ENCODE measurements around the gene LY6G5C. TPM values are rescaled to one million over a fixed set of nuclear protein-coding genes. Genes with fewer than 3 reads are reported as not detected.

Gene LY6G5C
- total and polyA plus RNA-seq, 5 donors from 2014 or later: 3.1 to 19.9 (median 11.4) TPM

DNA sequence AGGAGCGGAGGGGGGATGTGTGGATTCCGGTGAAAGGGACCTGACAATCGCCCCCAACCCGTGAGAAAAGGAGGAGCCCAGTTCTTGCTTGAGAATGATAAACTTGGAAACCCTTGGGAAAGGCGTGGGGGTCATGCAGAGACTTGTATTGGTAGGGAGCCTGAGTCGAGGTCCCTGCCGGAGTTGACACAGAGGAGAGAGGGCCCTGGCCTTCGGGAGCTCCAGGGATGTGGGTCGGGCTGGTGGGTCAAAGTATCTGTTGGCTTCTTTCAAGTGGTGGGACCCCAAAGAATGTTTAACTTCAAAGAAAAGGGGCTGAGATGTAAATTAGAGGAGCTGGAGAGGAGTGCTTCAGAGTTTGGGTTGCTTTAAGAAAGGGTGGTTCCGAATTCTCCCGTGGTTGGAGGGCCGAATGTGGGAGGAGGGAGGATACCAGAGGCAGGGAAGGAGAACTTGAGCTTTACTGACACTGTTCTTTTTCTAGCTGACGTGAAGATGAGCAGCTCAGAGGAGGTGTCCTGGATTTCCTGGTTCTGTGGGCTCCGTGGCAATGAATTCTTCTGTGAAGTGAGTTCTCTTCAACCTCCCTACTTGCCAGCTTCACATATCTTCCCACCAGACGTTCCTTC lies 14.4 kb downstream of the LY6G5C start:
- Histone ChIP-seq H3K4me1 (ENCODE audit: control insufficient read depth, insufficient read depth, low read length, poor library complexity, severe bottlenecking) (peaks cover 43% of the 10 kb centered on the region), H3K27me3 (ENCODE audit: control insufficient read depth, insufficient read depth, low read length) (no peaks in the 10 kb centered on the region), H3K27ac (ENCODE audit: insufficient read depth, low read length, poor library complexity, severe bottlenecking) (peak overlapping the region; percentile 98), H3K4me3 (ENCODE audit: low read depth, low read length) (peak overlapping the region; percentile 79), H3K9me3 (ENCODE audit: control insufficient read depth in 2 of 2, low read length in 2 of 2) (no peaks in the 10 kb centered on the region), H3K36me3 (ENCODE audit: control insufficient read depth, insufficient read depth, low read length) (peaks cover 50% of the 10 kb centered on the region)
- peaks cover 4 to 74% (median 45%) of the 10 kb centered on the region in 4 donors for H3K4me1 Mint-ChIP-seq
- peak overlapping the region; percentile 92 to 98 (median 94) for H3K4me3 Mint-ChIP-seq
- ATAC-seq (ENCODE audit: low read depth in 2 of 2): no peak
- peaks cover 40% of the 10 kb centered on the region for H3K36me3 Mint-ChIP-seq
- no peak for DNase-seq
- no peaks in the 10 kb centered on the region for H3K27me3 Mint-ChIP-seq
- H3K9me3 Mint-ChIP-seq: no peaks in the 10 kb centered on the region
- peak overlapping the region; percentile 98 to 100 (median 98) for H3K27ac Mint-ChIP-seq

DNA sequence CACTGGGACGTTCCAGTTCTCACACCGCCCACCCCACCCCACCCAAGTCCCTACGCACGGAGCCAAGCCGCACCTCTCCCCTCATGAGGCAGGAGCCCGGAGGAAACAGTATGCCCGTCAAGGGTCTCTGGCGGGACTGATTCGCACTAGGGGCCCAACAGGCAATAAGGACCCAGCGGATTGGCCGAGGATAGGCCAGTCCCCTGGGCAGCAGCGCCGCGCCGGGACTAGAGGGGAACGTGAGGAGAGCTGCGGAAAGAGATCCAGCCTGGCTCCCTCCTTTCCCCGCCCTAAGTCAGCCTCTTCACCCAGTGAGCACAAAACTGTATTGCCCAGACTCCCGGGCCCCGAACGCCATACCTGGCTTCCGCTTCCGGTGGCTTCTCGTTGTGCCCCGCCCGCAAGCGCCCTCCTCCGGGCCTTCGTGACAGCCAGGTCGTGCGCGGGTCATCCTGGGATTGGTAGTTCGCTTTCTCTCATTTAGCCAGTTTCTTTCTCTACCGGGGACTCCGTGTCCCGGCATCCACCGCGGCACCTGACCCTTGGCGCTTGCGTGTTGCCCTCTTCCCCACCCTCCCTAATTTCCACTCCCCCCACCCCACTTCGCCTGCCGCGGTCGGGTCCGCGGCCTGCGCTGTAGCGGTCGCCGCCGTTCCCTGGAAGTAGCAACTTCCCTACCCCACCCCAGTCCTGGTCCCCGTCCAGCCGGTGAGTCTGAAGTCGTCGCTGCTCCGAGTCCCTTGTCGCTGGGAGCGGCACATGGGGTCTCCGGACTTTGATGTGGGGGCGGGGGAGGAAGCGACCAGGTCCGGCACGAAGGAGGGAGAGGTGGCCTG lies 15.1 kb downstream of the LY6G5C start, which contains the start of gene CSNK2B:
Gene CSNK2B (plus strand): TSS at position 580 of the 836 bp plus-strand sequence. CDS start 752 bp downstream, outside the sequence.
- Mint-ChIP-seq H3K9me3 (no peaks in the 10 kb centered on the region), H3K4me1 (peaks cover 4 to 81% (median 50%) of the 10 kb centered on the region in 4 donors), H3K36me3 (peaks cover 39% of the 10 kb centered on the region), H3K27ac (peak within 1 kb of the TSS; percentile 98 to 100 (median 98)), H3K27me3 (no peaks in the 10 kb centered on the region), H3K4me3 (peak within 1 kb of the TSS; percentile 92 to 98 (median 94))
- H3K4me3 ChIP-seq (ENCODE audit: low read depth, low read length): peak within 1 kb of the TSS; percentile 98
- DNase-seq (peak; percentile 98 to 99 (median 98)), ATAC-seq (ENCODE audit: low read depth in 2 of 2) (peak; percentile 90 to 91)
- H3K4me1 ChIP-seq (ENCODE audit: control insufficient read depth, insufficient read depth, low read length, poor library complexity, severe bottlenecking): peaks cover 50% of the 10 kb centered on the region
- H3K9me3 ChIP-seq (ENCODE audit: control insufficient read depth in 2 of 2, low read length in 2 of 2): no peaks in the 10 kb centered on the region
- peak within 1 kb of the TSS; percentile 98 for H3K27ac ChIP-seq (ENCODE audit: insufficient read depth, low read length, poor library complexity, severe bottlenecking)
- no peaks in the 10 kb centered on the region for H3K27me3 ChIP-seq (ENCODE audit: control insufficient read depth, insufficient read depth, low read length)
- peaks cover 43% of the 10 kb centered on the region for H3K36me3 ChIP-seq (ENCODE audit: control insufficient read depth, insufficient read depth, low read length)

DNA sequence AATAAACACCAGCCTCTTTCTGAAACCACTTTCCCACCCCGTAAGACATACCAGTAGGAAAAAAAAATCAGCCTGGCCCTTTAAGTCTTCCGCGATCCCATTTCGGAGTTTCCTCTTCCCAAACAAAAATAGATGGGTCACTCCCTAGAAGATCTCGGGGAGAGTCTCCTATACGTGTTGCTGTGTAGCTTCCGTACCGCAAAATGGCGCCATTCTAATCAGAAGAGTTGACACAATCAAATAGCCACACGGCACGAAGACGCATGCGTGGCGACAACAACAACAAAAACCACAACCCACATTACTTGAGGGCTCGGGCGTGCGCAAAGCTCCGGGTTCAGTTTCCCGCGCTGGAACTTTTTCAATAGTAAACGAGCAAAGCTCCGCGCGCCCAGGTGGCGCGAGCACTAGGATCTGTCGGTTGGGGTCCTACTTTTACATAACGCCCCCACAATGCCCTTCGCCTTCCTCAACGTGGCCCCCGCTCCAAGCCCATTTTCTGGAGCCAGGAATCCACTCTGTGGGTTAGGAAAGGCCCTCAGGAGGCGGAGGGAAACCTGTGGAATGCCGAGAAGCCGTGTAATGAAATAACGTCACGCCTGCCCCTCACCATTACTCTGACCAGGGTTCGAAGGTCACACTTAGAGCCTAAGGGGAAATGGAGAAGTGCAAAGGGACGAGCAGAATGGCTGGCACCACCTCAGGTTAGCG lies 15.9 kb downstream of the LY6G5C start, which contains the start of gene GPANK1:
Gene GPANK1 (minus strand): TSS at position 208 of the 711 bp plus-strand sequence. CDS start 519 bp downstream, outside the sequence.
- Histone ChIP-seq H3K27me3 (ENCODE audit: control insufficient read depth, insufficient read depth, low read length) (no peaks in the 10 kb centered on the region), H3K9me3 (ENCODE audit: control insufficient read depth in 2 of 2, low read length in 2 of 2) (no peaks in the 10 kb centered on the region), H3K4me1 (ENCODE audit: control insufficient read depth, insufficient read depth, low read length, poor library complexity, severe bottlenecking) (peaks cover 56% of the 10 kb centered on the region), H3K27ac (ENCODE audit: insufficient read depth, low read length, poor library complexity, severe bottlenecking) (peak within 1 kb of the TSS; percentile 98), H3K36me3 (ENCODE audit: control insufficient read depth, insufficient read depth, low read length) (peaks cover 35% of the 10 kb centered on the region), H3K4me3 (ENCODE audit: low read depth, low read length) (peak within 1 kb of the TSS; percentile 98)
- peaks cover 4 to 86% (median 52%) of the 10 kb centered on the region in 4 donors for H3K4me1 Mint-ChIP-seq
- DNase-seq: peak; percentile 86 to 96 (median 92)
- peak within 1 kb of the TSS; percentile 98 to 100 (median 98) for H3K27ac Mint-ChIP-seq
- peaks cover 31% of the 10 kb centered on the region for H3K36me3 Mint-ChIP-seq
- H3K9me3 Mint-ChIP-seq: no peaks in the 10 kb centered on the region
- no peaks in the 10 kb centered on the region for H3K27me3 Mint-ChIP-seq
- H3K4me3 Mint-ChIP-seq: peak within 1 kb of the TSS; percentile 92 to 98 (median 94)
- ATAC-seq (ENCODE audit: low read depth in 2 of 2): peak; percentile 33 to 42

DNA sequence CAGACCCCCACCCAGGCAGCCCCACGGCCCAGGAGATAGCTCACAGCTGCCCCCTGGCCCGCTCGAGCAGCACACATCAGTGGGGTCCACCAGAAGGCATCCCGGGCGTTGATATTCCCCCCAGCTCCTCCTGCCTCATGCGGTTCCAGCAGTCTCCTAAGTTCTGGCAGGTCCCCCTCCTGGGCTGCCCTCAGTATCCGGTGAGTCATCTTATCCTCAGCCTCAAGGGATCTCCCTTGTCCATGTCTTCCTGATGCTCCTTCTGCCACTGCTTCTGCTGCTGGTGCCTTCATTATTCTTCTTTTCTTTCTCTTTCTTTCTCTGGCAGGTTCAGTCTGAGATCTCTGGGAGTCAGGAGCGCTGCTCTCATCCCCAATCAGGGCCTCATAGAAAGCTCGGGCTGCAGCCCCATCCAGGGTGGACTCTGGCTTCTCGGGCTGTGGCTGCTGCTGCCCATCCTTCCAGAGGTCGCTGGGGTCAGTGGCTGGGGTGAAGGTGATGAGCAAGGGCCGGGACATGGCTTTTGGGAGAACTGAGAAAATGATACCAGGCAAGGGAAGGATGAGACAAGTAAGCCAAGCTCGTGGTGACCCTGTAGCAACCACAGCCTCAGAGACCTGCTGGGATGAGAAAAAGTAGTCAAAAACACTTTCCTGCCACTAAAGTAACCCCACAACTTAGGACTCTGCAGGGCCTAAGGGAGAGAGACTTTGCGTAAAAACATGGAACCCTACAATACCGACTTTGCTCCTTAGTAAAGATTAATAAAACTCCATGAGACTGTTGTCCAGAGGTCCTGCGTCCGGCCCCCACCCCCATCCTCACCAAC lies 16.7 kb downstream of the LY6G5C start:
- Mint-ChIP-seq H3K36me3 (peaks cover 29% of the 10 kb centered on the region), H3K4me3 (peak overlapping the region; percentile 92 to 98 (median 94)), H3K27me3 (no peaks in the 10 kb centered on the region), H3K27ac (peak overlapping the region; percentile 98 to 100 (median 98)), H3K9me3 (no peaks in the 10 kb centered on the region), H3K4me1 (peaks cover 4 to 88% (median 59%) of the 10 kb centered on the region in 4 donors)
- peaks cover 64% of the 10 kb centered on the region for H3K4me1 ChIP-seq (ENCODE audit: control insufficient read depth, insufficient read depth, low read length, poor library complexity, severe bottlenecking)
- no peak for ATAC-seq (ENCODE audit: low read depth in 2 of 2)
- no peaks in the 10 kb centered on the region for H3K27me3 ChIP-seq (ENCODE audit: control insufficient read depth, insufficient read depth, low read length)
- DNase-seq: no peak
- H3K4me3 ChIP-seq (ENCODE audit: low read depth, low read length): peak overlapping the region; percentile 98
- no peaks in the 10 kb centered on the region for H3K9me3 ChIP-seq (ENCODE audit: control insufficient read depth in 2 of 2, low read length in 2 of 2)
- peak overlapping the region; percentile 98 for H3K27ac ChIP-seq (ENCODE audit: insufficient read depth, low read length, poor library complexity, severe bottlenecking)
- H3K36me3 ChIP-seq (ENCODE audit: control insufficient read depth, insufficient read depth, low read length): peaks cover 27% of the 10 kb centered on the region

DNA sequence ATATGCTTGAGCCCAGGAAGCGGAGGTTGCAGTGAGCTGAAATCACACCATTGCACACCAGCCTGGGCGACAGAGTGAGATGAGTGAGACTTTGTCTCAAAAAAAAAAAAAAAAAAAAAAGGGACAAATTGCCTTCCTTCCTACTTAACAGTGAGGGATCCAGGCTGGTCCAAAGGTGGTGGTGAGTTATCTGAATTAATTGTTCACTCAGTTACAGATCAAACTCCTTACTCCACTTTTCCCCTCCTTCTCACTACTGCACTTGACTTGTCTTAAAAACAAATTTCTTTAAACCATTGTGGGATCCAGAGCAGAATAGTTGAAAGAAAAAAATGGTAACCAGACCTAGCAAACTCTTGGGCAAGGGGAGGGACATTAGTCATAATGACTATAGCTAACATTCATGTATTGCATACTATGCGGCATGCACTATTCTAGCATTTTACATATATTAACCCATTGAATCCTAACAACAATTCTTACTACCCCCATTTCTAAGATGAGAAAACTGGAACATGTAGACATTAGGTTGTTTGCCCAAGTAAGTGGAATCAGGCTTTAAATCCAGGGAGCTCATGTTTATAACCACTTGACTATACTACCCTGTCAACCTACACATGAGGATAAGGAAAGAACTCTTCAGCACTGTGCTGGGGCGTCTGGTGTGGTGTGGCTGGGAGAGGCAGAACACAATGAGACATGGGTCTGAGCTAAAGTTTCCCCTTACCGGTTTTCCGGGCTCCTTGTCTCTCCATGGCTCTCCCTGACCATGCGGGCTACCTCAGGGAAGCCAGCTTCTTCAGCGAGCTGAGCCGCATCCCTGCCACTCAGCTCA lies 17.5 kb downstream of the LY6G5C start:
- H3K36me3 Mint-ChIP-seq: peaks cover 22% of the 10 kb centered on the region
- H3K4me1 ChIP-seq (ENCODE audit: control insufficient read depth, insufficient read depth, low read length, poor library complexity, severe bottlenecking): peaks cover 72% of the 10 kb centered on the region
- peak overlapping the region; percentile 98 for H3K27ac ChIP-seq (ENCODE audit: insufficient read depth, low read length, poor library complexity, severe bottlenecking)
- H3K9me3 ChIP-seq (ENCODE audit: control insufficient read depth in 2 of 2, low read length in 2 of 2): no peaks in the 10 kb centered on the region
- ATAC-seq (ENCODE audit: low read depth in 2 of 2) (no peak), DNase-seq (no peak)
- peaks cover 4 to 88% (median 60%) of the 10 kb centered on the region in 4 donors for H3K4me1 Mint-ChIP-seq
- peak overlapping the region; percentile 56 for H3K4me3 ChIP-seq (ENCODE audit: low read depth, low read length)
- peak overlapping the region; percentile 92 to 98 (median 94) for H3K4me3 Mint-ChIP-seq
- H3K27me3 Mint-ChIP-seq: no peaks in the 10 kb centered on the region
- H3K27ac Mint-ChIP-seq: peak overlapping the region; percentile 67 to 98 (median 89)
- no peaks in the 10 kb centered on the region for H3K9me3 Mint-ChIP-seq
- peaks cover 23% of the 10 kb centered on the region for H3K36me3 ChIP-seq (ENCODE audit: control insufficient read depth, insufficient read depth, low read length)
- no peaks in the 10 kb centered on the region for H3K27me3 ChIP-seq (ENCODE audit: control insufficient read depth, insufficient read depth, low read length)

DNA sequence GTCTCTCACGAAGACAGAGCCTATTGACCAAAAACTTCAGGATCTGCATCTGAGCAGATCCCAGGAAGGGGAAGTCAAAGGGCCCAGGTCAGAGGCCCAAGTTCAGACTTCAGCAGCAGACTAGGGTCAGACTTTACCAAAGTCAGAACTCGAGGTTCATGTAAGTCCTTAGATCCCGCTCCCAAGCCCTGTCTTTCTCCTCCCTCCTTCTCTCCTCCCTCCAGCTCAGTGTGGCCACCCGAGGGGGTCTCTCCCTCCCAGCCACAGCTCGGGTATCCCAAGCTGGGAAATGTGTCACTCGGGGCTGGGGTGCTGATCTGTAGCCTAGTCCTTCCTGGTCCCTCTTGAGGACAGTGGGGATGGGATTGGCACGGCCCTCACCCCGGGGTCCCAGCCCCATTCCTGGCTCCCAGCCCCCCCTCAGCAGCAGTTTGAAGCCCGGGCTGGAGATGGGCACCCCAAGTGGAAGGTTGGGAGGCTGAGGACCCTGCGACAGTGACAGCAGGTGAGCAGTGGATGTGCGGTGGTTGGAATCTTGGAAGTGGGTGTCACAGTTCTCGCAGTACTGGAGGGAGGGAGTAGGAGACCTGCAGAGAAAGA lies 18.6 kb downstream of the LY6G5C start:
- Mint-ChIP-seq H3K27me3 (no peaks in the 10 kb centered on the region), H3K27ac (peak overlapping the region in 1 of 3 donors; percentile 66), H3K36me3 (peaks cover 16% of the 10 kb centered on the region), H3K9me3 (no peaks in the 10 kb centered on the region), H3K4me1 (peaks cover 0 to 89% (median 61%) of the 10 kb centered on the region in 4 donors), H3K4me3 (peak overlapping the region; percentile 92 to 99 (median 96))
- Histone ChIP-seq H3K4me1 (ENCODE audit: control insufficient read depth, insufficient read depth, low read length, poor library complexity, severe bottlenecking) (peaks cover 81% of the 10 kb centered on the region), H3K9me3 (ENCODE audit: control insufficient read depth in 2 of 2, low read length in 2 of 2) (no peaks in the 10 kb centered on the region), H3K27ac (ENCODE audit: insufficient read depth, low read length, poor library complexity, severe bottlenecking) (peak overlapping the region; percentile 19), H3K27me3 (ENCODE audit: control insufficient read depth, insufficient read depth, low read length) (no peaks in the 10 kb centered on the region), H3K4me3 (ENCODE audit: low read depth, low read length) (no peak overlapping the region), H3K36me3 (ENCODE audit: control insufficient read depth, insufficient read depth, low read length) (peaks cover 19% of the 10 kb centered on the region)
- ATAC-seq (ENCODE audit: low read depth in 2 of 2): no peak
- DNase-seq: no peak

Data from CD4-positive, CD25-positive, alpha-beta regulatory T cell (primary cell).